Thoracic aorta (tissue), 2 donors: ENCODE results near the gene SPECC1. TPM values are rescaled to one million over a fixed set of nuclear protein-coding genes. Genes with fewer than 3 reads are reported as not detected.
A peak's percentile ranks its signal among the peaks of the same experiment; 100 is the strongest.

Source experiments
- ATAC-seq: fragments of 150-250 bp; one replicate; pipeline ENCODE4 v1.8.0; 2017; ENCODE audit warnings: low read depth; ENCODE audit not compliant: insufficient number of reproducible peaks, low FRiP score
- DNase-seq: peaks from one replicate; pipeline ENCODE4 v3.0.0-alpha.2; 2020; ENCODE audit warnings: low spot score
- H3K27ac ChIP-seq, 2 donors: fragments of 200-600 bp; sonication (generic); 1 replicate in 1 of 2; 2 replicates in 1 of 2; pipeline ENCODE4 v1.5.1; 2016; ENCODE audit warnings: mild to moderate bottlenecking in 2 of 2, moderate library complexity in 2 of 2
- H3K27me3 ChIP-seq: fragments of 200-600 bp; sonication (generic); replicated peaks from 2 replicates; pipeline ENCODE4 v1.6.0; 2016; ENCODE audit warnings: mild to moderate bottlenecking; ENCODE audit not compliant: insufficient read depth
- H3K36me3 ChIP-seq: fragments of 200-600 bp; sonication (generic); one replicate; pipeline ENCODE4 v1.5.1; 2016
- H3K4me1 ChIP-seq, 2 donors: fragments of 200-600 bp; sonication (generic); 1 replicate in 1 of 2; 2 replicates in 1 of 2; pipeline versions ENCODE4 v1.5.1 to v1.6.0; 2016; ENCODE audit warnings: low read depth in 2 of 2, mild to moderate bottlenecking in 1 of 2; ENCODE audit not compliant: control insufficient read depth in 1 of 2
- H3K4me3 ChIP-seq: fragments of 200-600 bp; sonication (generic); 2 replicates; pipeline ENCODE4 v1.5.1; 2016; ENCODE audit warnings: mild to moderate bottlenecking
- H3K9me3 ChIP-seq: fragments of 200-600 bp; sonication (generic); 2 replicates; pipeline ENCODE4 v1.5.1; 2016
- CTCF ChIP-seq: fragments of 200-600 bp; sonication (generic); IDR thresholded peaks from one replicate; pipeline ENCODE4 v1.5.1; 2019; ENCODE audit warnings: antibody characterized with exemption
- total RNA-seq, 2 donors: library from RNA; depleted of rRNA; stranded (reverse); fragments of >200 nt; gene quantifications; one replicate each; pipeline versions ENCODE4 v1.1.0 to v1.2.3, GENCODE V29; 2016

SPECC1 gene
- total RNA-seq, 2 donors from 2014 or later = 89.8 to 91.9 TPM

- Histone ChIP-seq H3K27me3 (no peaks in the 10 kb centered on the region), H3K4me3 (no peak overlapping the region), H3K27ac (no peak overlapping the region), H3K4me1 (peaks cover 20 to 52% of the 10 kb centered on the region in 2 donors), H3K36me3 (no peaks in the 10 kb centered on the region), H3K9me3 (no peaks in the 10 kb centered on the region)
- DNase-seq (no peak), ATAC-seq (no peak)
- no peak for TF ChIP-seq CTCF
These were observed 71.4 kb downstream of the SPECC1 start for GRCh38 chr17:20080513-20080912.

GRCh38 chr17:20083156-20083859 is 74.1 kb downstream of the SPECC1 start:
- ATAC-seq (no peak), DNase-seq (no peak)
- no peaks in the 10 kb centered on the region for H3K36me3 ChIP-seq
- H3K27ac ChIP-seq = peak overlapping the region; percentile 13 to 45
- H3K27me3 ChIP-seq = no peaks in the 10 kb centered on the region
- H3K4me3 ChIP-seq = no peak overlapping the region
- no peaks in the 10 kb centered on the region for H3K9me3 ChIP-seq
- H3K4me1 ChIP-seq = peaks cover 16 to 52% of the 10 kb centered on the region in 2 donors
- TF ChIP-seq CTCF = no peak

GRCh38 chr17:20084621-20085282 is 75.6 kb downstream of the SPECC1 start:
- Histone ChIP-seq H3K27me3 (no peaks in the 10 kb centered on the region), H3K4me3 (no peak overlapping the region), H3K4me1 (peaks cover 16 to 55% of the 10 kb centered on the region in 2 donors), H3K27ac (peak overlapping the region; percentile 68 to 80), H3K36me3 (no peaks in the 10 kb centered on the region), H3K9me3 (no peaks in the 10 kb centered on the region)
- no peak for TF ChIP-seq CTCF
- no peak for DNase-seq
- no peak for ATAC-seq

- Histone ChIP-seq H3K27me3 (no peaks in the 10 kb centered on the region), H3K4me3 (no peak overlapping the region), H3K9me3 (no peaks in the 10 kb centered on the region), H3K36me3 (no peaks in the 10 kb centered on the region), H3K27ac (peak overlapping the region; percentile 68 to 80), H3K4me1 (peaks cover 19 to 61% of the 10 kb centered on the region in 2 donors)
- ATAC-seq = no peak
- no peak for TF ChIP-seq CTCF
- DNase-seq = no peak
These were observed 76.2 kb downstream of the SPECC1 start for GRCh38 chr17:20085283-20085845.

GRCh38 chr17:20086416-20087076 is 77.4 kb downstream of the SPECC1 start:
- no peak for ATAC-seq
- peak overlapping the region; percentile 68 to 80 for H3K27ac ChIP-seq

More at GRCh38 chr17:20086416-20087076, 77.4 kb downstream of the SPECC1 start:
- no peak for TF ChIP-seq CTCF
- H3K4me1 ChIP-seq = peaks cover 26 to 72% of the 10 kb centered on the region in 2 donors
- H3K9me3 ChIP-seq = no peaks in the 10 kb centered on the region
- no peak overlapping the region for H3K4me3 ChIP-seq
- H3K27me3 ChIP-seq = no peaks in the 10 kb centered on the region
- no peaks in the 10 kb centered on the region for H3K36me3 ChIP-seq
- DNase-seq = no peak
